ENCODE measurements around the gene FOSL1. TPM values are rescaled to one million over a fixed set of nuclear protein-coding genes. Genes with fewer than 3 reads are reported as not detected.
"Not testable (repeated sequence)": the region's sequence is repeated elsewhere in the genome, so short reads cannot be mapped to it uniquely, and the experiment has no call there.

FOSL1 gene
- total and polyA plus RNA-seq, 5 experiments from 2014 or later, result 0.17 to 0.22 TPM; not detected in 3

GRCh38 chr11:65892137-65892540 is 8.0 kb downstream of the FOSL1 start:
- ATAC-seq, result peak in 1 of 2 donors; percentile 7
- Mint-ChIP-seq H3K27ac (peak overlapping the region; percentile 79 to 96 (median 92)), H3K4me1 (peaks cover 34 to 70% (median 61%) of the 10 kb centered on the region in 4 donors), H3K4me3 (peak overlapping the region; percentile 79 to 94 (median 84))
- POLR2A ChIA-PET, result interaction anchor here (0.6 to 16.8 kb wide), 10 partner anchors 8 to 74 kb away, joined by 3 to 405 read pairs (median 78); partner anchors contain the start of genes C11orf68, CFL1, CTSW and DRAP1
- DNase-seq, result peak in 4 of 10 donors; percentile 31 to 39 (median 33)
- H3K27me3 Mint-ChIP-seq, H3K9me3 Mint-ChIP-seq, H3K36me3 Mint-ChIP-seq: not testable (repeated sequence)

- Mint-ChIP-seq H3K9me3 (no peaks in the 10 kb centered on the region), H3K4me3 (peak overlapping the region; percentile 79 to 94 (median 84)), H3K27ac (peak overlapping the region; percentile 79 to 96 (median 92)), H3K4me1 (peaks cover 34 to 76% (median 68%) of the 10 kb centered on the region in 4 donors), H3K27me3 (no peaks in the 10 kb centered on the region), H3K36me3 (peaks cover 0 to 3% (median 0%) of the 10 kb centered on the region in 3 donors)
- ATAC-seq, result no peak
- POLR2A ChIA-PET, result interaction anchor here (0.5 to 16.8 kb wide), 27 partner anchors 9 to 1965 kb away, joined by 3 to 405 read pairs (median 7); partner anchors contain the start of genes AP5B1, BANF1, C11orf68 and CD248
- DNase-seq, result peak in 3 of 10 donors; percentile 21 to 27 (median 26)
Observed at GRCh38 chr11:65891219-65892136, 8.7 kb downstream of the FOSL1 start.

- Mint-ChIP-seq H3K27ac (peak within 1 kb of the TSS; percentile 94 to 100 (median 99)), H3K4me3 (peak within 1 kb of the TSS; percentile 87 to 96 (median 90)), H3K27me3 (no peaks in the 10 kb centered on the region), H3K36me3 (peaks cover 0 to 8% (median 0%) of the 10 kb centered on the region in 3 donors), H3K9me3 (no peaks in the 10 kb centered on the region), H3K4me1 (peaks cover 34 to 77% (median 68%) of the 10 kb centered on the region in 4 donors)
- POLR2A ChIA-PET, result interaction anchor here (0.5 to 16.8 kb wide), 34 partner anchors 10 to 1964 kb away, joined by 3 to 405 read pairs (median 7); partner anchors contain the start of genes AP5B1, BANF1, C11orf68 and CD248
- ATAC-seq, result peak; percentile 69 to 73
- DNase-seq, result peak; percentile 96 to 99 (median 99)
Observed at GRCh38 chr11:65890324-65891218, 9.6 kb downstream of the FOSL1 start, which contains the start of gene CCDC85B. Gene CCDC85B (plus strand): TSS chr11:65890673. CDS start chr11:65890784, 111 bp downstream.

DNA sequence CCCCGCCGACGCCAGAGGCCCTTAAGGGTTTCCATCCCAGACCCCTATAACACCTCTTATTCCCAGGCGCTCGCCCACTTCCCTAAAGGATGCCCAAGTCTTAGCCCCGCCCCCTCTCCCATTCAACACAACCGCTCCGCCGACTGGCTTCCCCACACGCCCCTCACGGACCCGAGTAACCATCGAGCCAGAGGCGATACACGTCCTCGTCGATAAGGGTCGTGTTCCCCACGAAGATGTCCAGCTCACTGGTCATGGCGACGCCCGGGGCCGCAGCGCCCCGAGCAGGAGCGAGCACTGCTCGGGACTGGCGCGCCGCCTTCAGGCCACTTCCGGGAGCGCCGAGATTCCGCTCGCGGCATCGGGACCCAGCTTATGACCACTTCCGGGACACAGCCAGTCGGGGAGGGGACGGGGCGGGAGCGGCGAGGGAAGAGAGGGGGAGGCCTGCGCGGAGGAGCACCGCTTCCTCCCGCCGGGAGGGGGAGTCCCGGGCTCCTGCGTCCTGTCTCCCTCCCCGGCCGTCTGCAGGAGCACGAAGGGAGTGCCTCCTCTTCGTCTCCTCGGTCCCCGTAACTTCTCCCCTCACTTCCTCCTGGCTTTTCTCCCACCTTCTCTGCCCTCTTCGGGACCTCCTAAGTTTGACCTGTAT is 11.9 kb downstream of the FOSL1 start, which contains the start of gene FIBP:
Gene FIBP, minus strand, starts transcription at position 309 of the 652 bp plus-strand sequence. Its CDS starts 53 bp downstream, at position 256.
- peak; percentile 85 to 98 (median 91) for DNase-seq
- peak; percentile 50 to 57 for ATAC-seq
- H3K27ac Mint-ChIP-seq, result peak within 1 kb of the TSS; percentile 94 to 100 (median 99)
- no peaks in the 10 kb centered on the region for H3K9me3 Mint-ChIP-seq
- H3K4me3 Mint-ChIP-seq, result peak within 1 kb of the TSS; percentile 87 to 96 (median 90)
- peaks cover 38 to 79% (median 72%) of the 10 kb centered on the region in 4 donors for H3K4me1 Mint-ChIP-seq
- no peaks in the 10 kb centered on the region for H3K27me3 Mint-ChIP-seq
- H3K36me3 Mint-ChIP-seq, result peaks cover 0 to 26% (median 0%) of the 10 kb centered on the region in 3 donors
- POLR2A ChIA-PET, result interaction anchor here (0.8 to 16.8 kb wide), 22 partner anchors 12 to 324 kb away, joined by 3 to 405 read pairs (median 6); partner anchors contain the start of genes BANF1, C11orf68, CFL1 and CTSW

DNA sequence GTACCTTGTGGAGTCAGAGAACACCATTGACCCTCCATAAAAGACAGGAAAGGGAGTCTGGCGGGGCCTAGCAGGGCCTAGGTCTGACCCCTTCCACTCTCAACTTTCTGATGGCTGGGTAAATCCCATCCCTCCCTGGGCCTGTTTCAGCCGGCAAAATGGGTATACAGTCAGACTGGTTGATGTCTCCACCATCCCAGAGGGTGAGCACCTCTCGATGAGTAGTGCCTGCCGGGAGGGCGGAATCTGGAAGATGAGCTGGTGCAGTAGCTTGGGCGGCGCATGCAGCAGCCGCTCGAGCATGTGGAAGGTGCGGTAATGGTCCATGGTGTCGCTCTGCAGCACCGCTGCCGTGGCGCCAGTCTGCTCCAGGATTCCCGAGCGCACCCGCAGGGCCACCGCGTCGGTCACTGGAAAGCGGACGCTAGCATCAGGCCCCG is 12.4 kb downstream of the FOSL1 start:
- Mint-ChIP-seq H3K27me3 (no peaks in the 10 kb centered on the region), H3K36me3 (peaks cover 0 to 28% (median 0%) of the 10 kb centered on the region in 3 donors), H3K4me1 (peaks cover 37 to 74% (median 67%) of the 10 kb centered on the region in 4 donors), H3K9me3 (no peaks in the 10 kb centered on the region), H3K4me3 (peak overlapping the region; percentile 87 to 96 (median 90)), H3K27ac (peak overlapping the region; percentile 94 to 100 (median 99))
- POLR2A ChIA-PET, result interaction anchor here (0.7 to 16.8 kb wide), 21 partner anchors 13 to 1016 kb away, joined by 3 to 405 read pairs (median 5); partner anchors contain the start of genes BANF1, C11orf68, CFL1 and CTSW
- ATAC-seq (no peak), DNase-seq (peak in 2 of 10 donors; percentile 9 to 22)

GRCh38 chr11:65886826-65887722 is 13.1 kb downstream of the FOSL1 start:
- POLR2A ChIA-PET, result interaction anchor here (0.6 to 16.8 kb wide), 15 partner anchors 12 to 1015 kb away, joined by 3 to 405 read pairs (median 5); partner anchors contain the start of genes C11orf68, CFL1, CTSW and DRAP1
- peaks cover 0 to 30% (median 2%) of the 10 kb centered on the region in 3 donors for H3K36me3 Mint-ChIP-seq
- peak overlapping the region; percentile 94 to 100 (median 99) for H3K27ac Mint-ChIP-seq
- ATAC-seq (no peak), DNase-seq (no peak)
- H3K9me3 Mint-ChIP-seq, result no peaks in the 10 kb centered on the region
- peak overlapping the region; percentile 87 to 96 (median 90) for H3K4me3 Mint-ChIP-seq
- H3K4me1 Mint-ChIP-seq, result peaks cover 30 to 72% (median 63%) of the 10 kb centered on the region in 4 donors
- H3K27me3 Mint-ChIP-seq, result no peaks in the 10 kb centered on the region

DNA sequence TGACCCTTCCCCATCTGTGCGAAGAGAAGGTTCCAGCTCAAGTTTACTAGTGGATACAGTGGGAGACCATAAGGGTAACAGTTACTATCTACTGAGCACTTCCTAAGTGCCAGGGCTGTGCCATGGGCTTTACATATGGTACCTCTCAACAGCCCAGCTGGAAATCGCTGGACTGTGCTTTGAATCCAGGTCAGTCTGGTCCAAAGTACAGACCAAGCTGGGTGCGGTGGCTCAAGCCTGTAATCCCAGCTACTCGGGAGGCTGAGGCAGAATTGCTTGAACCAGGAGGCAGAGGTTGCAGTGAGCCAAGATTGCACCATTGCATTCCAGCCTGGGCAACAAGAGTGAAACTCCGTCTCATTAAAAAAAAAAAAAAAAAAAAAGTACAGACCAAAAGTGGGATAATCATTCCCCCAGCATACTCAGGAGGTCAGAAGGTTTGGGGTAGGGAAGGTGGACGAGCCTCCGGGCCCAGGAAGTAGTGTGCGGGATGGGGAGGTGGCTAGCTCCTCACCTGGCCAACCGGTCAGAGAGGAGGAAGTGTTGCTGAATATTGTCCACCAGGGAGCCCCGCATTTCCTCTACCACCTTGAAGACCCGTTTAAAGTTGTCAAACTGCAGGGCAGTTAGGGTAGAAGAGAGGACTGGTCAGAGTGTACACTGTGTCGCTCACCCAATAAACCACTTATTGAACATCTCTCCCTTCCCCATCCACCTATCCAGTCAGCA is 14.2 kb downstream of the FOSL1 start:
- Mint-ChIP-seq H3K4me3 (peak overlapping the region in 7 of 10 donors; percentile 29 to 96 (median 89)), H3K4me1 (peaks cover 29 to 78% (median 66%) of the 10 kb centered on the region in 4 donors), H3K9me3 (no peaks in the 10 kb centered on the region), H3K36me3 (peaks cover 0 to 33% (median 2%) of the 10 kb centered on the region in 3 donors), H3K27ac (peak overlapping the region in 5 of 10 donors; percentile 59 to 100 (median 94)), H3K27me3 (no peaks in the 10 kb centered on the region)
- POLR2A ChIA-PET, result interaction anchor here (0.6 to 16.8 kb wide), 14 partner anchors 11 to 1720 kb away, joined by 3 to 405 read pairs (median 8); partner anchors contain the start of genes C11orf68, CFL1, CTSW and DRAP1
- DNase-seq, result no peak
- no peak for ATAC-seq

DNA sequence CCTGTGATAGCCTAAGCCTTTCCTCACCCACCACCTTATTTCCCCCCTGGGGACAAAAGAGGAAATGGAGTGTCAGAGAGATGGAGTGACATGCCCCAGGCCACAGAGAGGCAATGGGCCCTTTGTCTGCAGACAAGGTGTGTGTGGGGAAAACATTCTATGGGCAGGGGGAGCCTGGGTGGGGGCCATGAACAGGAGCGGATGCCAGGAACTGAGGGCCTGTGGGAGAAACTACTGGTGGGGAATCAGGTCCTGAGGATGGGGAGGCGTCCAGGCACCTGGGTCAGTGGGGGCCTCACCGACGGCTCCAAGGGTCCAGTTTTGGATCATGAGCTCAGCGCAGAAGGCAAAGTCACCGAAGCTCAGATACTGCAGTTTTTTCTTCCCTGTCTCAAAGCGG is 15.0 kb downstream of the FOSL1 start:
- H3K4me3 Mint-ChIP-seq, result peak overlapping the region in 1 of 10 donors; percentile 45
- H3K27me3 Mint-ChIP-seq, result no peaks in the 10 kb centered on the region
- H3K9me3 Mint-ChIP-seq, result no peaks in the 10 kb centered on the region
- POLR2A ChIA-PET, result interaction anchor here (0.6 to 16.8 kb wide), 16 partner anchors 10 to 1720 kb away, joined by 3 to 405 read pairs (median 6); partner anchors contain the start of genes AP5B1, CFL1, CTSW and EFEMP2
- no peak for DNase-seq
- H3K36me3 Mint-ChIP-seq, result peaks cover 0 to 33% (median 2%) of the 10 kb centered on the region in 3 donors
- no peak for ATAC-seq
- peaks cover 34 to 84% (median 71%) of the 10 kb centered on the region in 4 donors for H3K4me1 Mint-ChIP-seq
- peak overlapping the region in 6 of 10 donors; percentile 50 to 90 (median 66) for H3K27ac Mint-ChIP-seq

GRCh38 chr11:65884716-65885092 is 15.5 kb downstream of the FOSL1 start:
- Mint-ChIP-seq H3K36me3 (peaks cover 0 to 33% (median 2%) of the 10 kb centered on the region in 3 donors), H3K4me3 (peak overlapping the region in 6 of 10 donors; percentile 16 to 79 (median 32)), H3K4me1 (peaks cover 29 to 84% (median 70%) of the 10 kb centered on the region in 4 donors), H3K9me3 (no peaks in the 10 kb centered on the region), H3K27me3 (no peaks in the 10 kb centered on the region), H3K27ac (peak overlapping the region; percentile 51 to 90 (median 77))
- POLR2A ChIA-PET, result interaction anchor here (0.6 to 16.8 kb wide), 19 partner anchors 9 to 428 kb away, joined by 3 to 405 read pairs (median 5); partner anchors contain the start of genes AP5B1, BANF1, CFL1 and CTSW
- ATAC-seq (peak; percentile 48 to 52), DNase-seq (peak; percentile 69 to 86 (median 81))

All from naive thymus-derived CD8-positive, alpha-beta T cell (primary cell).